IMR-90 (cell line): Measurements from ENCODE around the gene SETD2. TPM values are rescaled to one million over a fixed set of nuclear protein-coding genes. Genes with fewer than 3 reads are reported as not detected.

Experiments
- ATAC-seq: fragments of 200-7000 bp; cut with Tn5 transposase; 2 replicates; pipeline ENCODE4 v1.9.1; 2020; ENCODE audit warnings: low read depth, mild to moderate bottlenecking, moderate library complexity
- BruUV-seq: library from RNA; stranded (reverse); fragments of 400-500 nt; replicated peaks from 2 replicates; lab custom pipeline; 2021; lab: Mats Ljungman, UMichigan
- CTCF ChIA-PET: fragments of 300-600 bp; formaldehyde crosslinking; extraction: SDS; loops from one replicate; lab custom pipeline; 2021; ENCODE audit warnings: antibody characterized with exemption; lab: Yijun Ruan, JAX
- POLR2A ChIA-PET: fragments of 300-600 bp; sonication (Branson Sonifier 250); formaldehyde crosslinking; loops from one replicate; lab custom pipeline; 2022; ENCODE audit warnings: antibody characterized with exemption; ENCODE audit not compliant: unreplicated experiment; lab: Charles Lee
- DNase-seq: peaks from one replicate; pipeline ENCODE4 v3.0.0; 2013
- H2AFZ ChIP-seq: replicated peaks from 2 replicates; pipeline ENCODE3; 2013; ENCODE audit warnings: low read length, mild to moderate bottlenecking; ENCODE audit not compliant: poor library complexity
- H2AK5ac ChIP-seq: 2 replicates; pipeline ENCODE4 v1.6.1; 2013; ENCODE audit warnings: low read depth, low read length, inconsistent platforms
- H2AK9ac ChIP-seq: replicated peaks from 2 replicates; pipeline ENCODE3; 2013; ENCODE audit warnings: mild to moderate bottlenecking, low read depth, low read length, moderate library complexity; ENCODE audit not compliant: poor library complexity
- H2BK120ac ChIP-seq: 2 replicates; pipeline ENCODE4 v1.6.1; 2013; ENCODE audit warnings: low read depth, low read length, inconsistent platforms
- H2BK15ac ChIP-seq: 3 replicates; pipeline ENCODE4 v1.6.1; 2013; ENCODE audit warnings: low read depth, low read length, inconsistent platforms
- H2BK20ac ChIP-seq: 2 replicates; pipeline ENCODE4 v1.6.1; 2013; ENCODE audit warnings: low read depth, mild to moderate bottlenecking, inconsistent platforms, low read length, moderate library complexity
- H2BK5ac ChIP-seq: 2 replicates; pipeline ENCODE4 v1.6.1; 2013; ENCODE audit warnings: mild to moderate bottlenecking, low read depth, low read length, inconsistent platforms; ENCODE audit not compliant: poor library complexity, severe bottlenecking
- H3K14ac ChIP-seq: replicated peaks from 2 replicates; pipeline ENCODE4 v1.6.1; 2013; ENCODE audit warnings: low read depth, low read length, inconsistent platforms
- H3K18ac ChIP-seq: 2 replicates; pipeline ENCODE4 v1.6.1; 2013; ENCODE audit warnings: low read depth, low read length, control low read depth
- H3K23ac ChIP-seq: 2 replicates; pipeline ENCODE4 v1.6.1; 2013; ENCODE audit warnings: low read depth, low read length, inconsistent platforms
- H3K27ac ChIP-seq: 2 replicates; pipeline ENCODE4 v1.5.1; 2013; ENCODE audit warnings: mild to moderate bottlenecking, control low read depth, low read length; ENCODE audit not compliant: insufficient read depth
- H3K27me3 ChIP-seq: 2 replicates; pipeline ENCODE4 v1.6.1; 2013; ENCODE audit warnings: low read length; ENCODE audit not compliant: control insufficient read depth, insufficient read depth
- H3K36me3 ChIP-seq: 2 replicates; pipeline ENCODE4 v1.6.1; 2013; ENCODE audit warnings: low read length, mixed read lengths; ENCODE audit not compliant: control insufficient read depth, insufficient read depth
- H3K4ac ChIP-seq: 2 replicates; pipeline ENCODE4 v1.6.1; 2013; ENCODE audit warnings: low read depth, low read length, inconsistent platforms
- H3K4me1 ChIP-seq: 2 replicates; pipeline ENCODE4 v1.6.1; 2013; ENCODE audit warnings: low read length, mixed read lengths; ENCODE audit not compliant: control insufficient read depth, insufficient read depth
- H3K4me2 ChIP-seq: 2 replicates; pipeline ENCODE4 v1.6.1; 2013; ENCODE audit warnings: low read depth, mild to moderate bottlenecking, control low read depth, low read length, moderate library complexity
- H3K4me3 ChIP-seq: 2 replicates; pipeline ENCODE4 v1.5.1; 2013; ENCODE audit warnings: low read depth, mild to moderate bottlenecking, control low read depth, low read length, moderate library complexity; ENCODE audit not compliant: insufficient read depth
- H3K56ac ChIP-seq: 2 replicates; pipeline ENCODE4 v1.6.1; 2013; ENCODE audit warnings: low read length, inconsistent platforms; ENCODE audit not compliant: insufficient read depth; ENCODE audit errors: extremely low read depth
- H3K79me1 ChIP-seq, 2 experiments: 2 replicates each; pipeline ENCODE4 v1.6.1; 2013; ENCODE audit warnings: low read length in 2 of 2, inconsistent platforms in 1 of 2, low read depth in 1 of 2
- H3K9ac ChIP-seq: 2 replicates; pipeline ENCODE4 v1.6.1; 2013; ENCODE audit warnings: low read depth, low read length, control low read depth
- H3K9me1 ChIP-seq: 2 replicates; pipeline ENCODE4 v1.6.1; 2013; ENCODE audit warnings: low read length, inconsistent platforms; ENCODE audit not compliant: insufficient read depth
- H3K9me3 ChIP-seq: 2 replicates; pipeline ENCODE4 v1.6.1; 2013; ENCODE audit warnings: low read length; ENCODE audit not compliant: control insufficient read depth, insufficient read depth
- H4K20me1 ChIP-seq: 2 replicates; pipeline ENCODE4 v1.6.1; 2013; ENCODE audit warnings: low read length, inconsistent platforms; ENCODE audit not compliant: insufficient read depth
- H4K5ac ChIP-seq: 2 replicates; pipeline ENCODE4 v1.6.1; 2013; ENCODE audit warnings: mild to moderate bottlenecking, low read depth, low read length, control low read depth
- H4K8ac ChIP-seq, 2 experiments: 2 replicates each; pipeline ENCODE4 v1.6.1; 2013; ENCODE audit warnings: low read depth in 2 of 2, low read length in 2 of 2, control low read depth in 1 of 2, inconsistent platforms in 1 of 2
- H4K91ac ChIP-seq: 2 replicates; pipeline ENCODE4 v1.6.1; 2013; ENCODE audit warnings: low read depth, low read length, inconsistent platforms; ENCODE audit not compliant: insufficient read depth
- MAFK ChIP-seq: IDR thresholded peaks from 2 replicates; pipeline ENCODE4 v1.6.1; 2012; ENCODE audit warnings: low read depth, low read length, improper control_type of control experiment
- MAZ ChIP-seq: IDR thresholded peaks from 2 replicates; pipeline ENCODE4 v1.6.1; 2012; ENCODE audit warnings: low read depth, mild to moderate bottlenecking, low read length, improper control_type of control experiment, moderate library complexity, borderline replicate concordance
- RAD21 ChIP-seq: IDR thresholded peaks from 2 replicates; pipeline ENCODE4 v1.6.1; 2012; ENCODE audit warnings: low read length, improper control_type of control experiment
- RFX5 ChIP-seq: IDR thresholded peaks from 2 replicates; pipeline ENCODE4 v1.8.0; 2012; ENCODE audit warnings: low read depth, mild to moderate bottlenecking, low read length, moderate library complexity
- WGBS, 2 experiments: methylation state at CpG; one replicate each; pipeline versions ENCODE4 v1.1.5 to v1.1.7; 2013; ENCODE audit warnings: missing lambda C conversion rate in 2 of 2; ENCODE audit not compliant: insufficient read length in 1 of 2; ENCODE audit errors: extremely low coverage in 2 of 2; 5-methylcytosine and 5-hydroxymethylcytosine counted together
- dilution Hi-C: fragments of 300-500 bp; cut with HindIII; formaldehyde crosslinking; loops from one replicate; pipeline ENCODE4 v1.14.3; 2018; ENCODE audit warnings: low sequenced_read_pairs; ENCODE audit not compliant: unreplicated experiment
- in situ Hi-C: fragments of 300-500 bp; cut with MboI; formaldehyde crosslinking; loops from 3 replicates; pipeline ENCODE4 v1.14.3; 2019; ENCODE audit warnings: low sequenced_read_pairs, inconsistent platforms, mixed read lengths
- intact Hi-C: fragments of 100-400 bp; cut with micrococcal nuclease; formaldehyde crosslinking; loops from 2 replicates; pipeline ENCODE4 v1.10.0; 2022
- polyA plus RNA-seq, 3 experiments: library from polyadenylated mRNA; depleted of rRNA; stranded (reverse); fragments of >200 nt; gene quantifications; 2 replicates each; pipeline ENCODE4 v1.2.3, GENCODE V29; 2012; ENCODE audit warnings: low replicate concordance in 1 of 3
- total RNA-seq: library from RNA; depleted of rRNA; stranded (reverse); fragments of >200 nt; gene quantifications from 2 replicates; pipeline ENCODE4 v1.2.3, GENCODE V29; 2012

Gene SETD2
- total and polyA plus RNA-seq, 2 of the 4 experiments (the other 2 are of a cell fraction): 18.3 to 20.1 TPM

DNA sequence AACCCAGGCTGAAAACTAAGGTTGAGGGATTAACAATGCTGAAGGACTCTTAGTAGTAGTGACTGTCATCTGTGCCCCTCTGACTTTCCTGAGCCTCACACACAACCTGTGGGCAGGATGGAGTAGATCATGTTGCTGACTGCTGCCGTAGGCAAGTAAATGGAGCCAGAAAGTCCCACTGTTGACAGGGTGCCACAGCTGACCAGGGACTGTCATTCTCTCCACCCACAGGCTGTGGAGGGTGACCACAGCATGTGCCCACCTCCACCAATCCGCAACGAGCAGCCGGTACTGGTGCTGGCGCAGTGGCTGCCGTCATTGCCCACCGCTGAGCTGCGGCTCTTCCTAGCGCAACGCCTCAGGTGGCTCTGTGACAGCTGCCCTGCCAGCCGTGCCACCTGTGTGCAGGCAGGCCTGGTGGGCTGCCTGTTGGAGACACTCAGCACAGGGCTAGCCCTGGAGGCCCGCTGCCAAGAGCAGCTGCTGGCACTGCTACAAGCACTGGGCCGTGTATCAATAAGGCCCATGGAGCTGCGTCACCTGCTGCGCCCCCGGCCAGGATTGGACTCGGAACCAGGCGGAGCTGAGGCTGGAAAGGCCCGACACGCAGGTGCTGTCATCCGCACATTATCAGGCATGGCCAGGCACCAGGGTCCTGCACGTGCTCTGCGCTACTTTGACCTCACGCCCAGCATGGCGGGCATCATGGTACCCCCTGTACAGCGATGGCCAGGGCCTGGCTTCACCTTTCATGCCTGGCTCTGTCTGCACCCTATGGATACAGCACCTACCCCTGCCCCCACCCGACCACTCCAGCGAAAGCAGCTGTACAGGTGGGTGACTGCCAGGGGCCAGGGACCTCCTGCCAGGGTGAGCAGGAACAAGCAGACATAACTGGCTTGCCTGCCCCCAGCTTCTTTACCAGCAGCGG is 168.8 kb downstream of the SETD2 start (continued):
- TF ChIP-seq RAD21: no peak

DNA sequence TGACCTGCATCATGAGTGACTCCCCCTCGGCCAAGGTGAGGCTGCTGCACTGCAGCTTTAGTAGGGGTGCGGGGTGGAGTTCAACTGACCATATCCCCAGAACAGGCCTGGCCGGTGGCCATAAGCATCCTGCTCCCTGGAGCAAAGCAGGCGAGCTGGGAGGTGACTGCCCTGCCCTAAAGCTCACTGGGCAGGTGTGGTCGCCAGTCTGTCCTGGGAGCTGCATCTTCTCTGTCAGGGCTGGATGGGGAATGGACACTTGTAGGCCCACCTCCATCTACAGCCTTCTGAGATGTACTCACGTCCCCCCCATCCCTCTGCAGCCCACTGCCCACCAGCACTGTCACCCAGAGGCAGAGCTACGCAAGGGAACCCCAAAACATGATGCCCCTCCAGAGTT is 169.9 kb downstream of the SETD2 start:
- TF ChIP-seq MAFK (no peak), MAZ (no peak), RAD21 (no peak), RFX5 (no peak)
- no peak overlapping the region for H2BK15ac ChIP-seq
- no peak overlapping the region for H2AK5ac ChIP-seq
- no peak overlapping the region for H2BK120ac ChIP-seq
- in situ Hi-C loops: no loop called here
- no peak overlapping the region for H2BK20ac ChIP-seq
- no peak overlapping the region for H2AK9ac ChIP-seq
- H3K9ac ChIP-seq: no peak overlapping the region
- no peak overlapping the region for H3K4me3 ChIP-seq
- H3K36me3 ChIP-seq: no peaks in the 10 kb centered on the region; the same call in 1 of the 2 replicates
- no peak overlapping the region for H3K27ac ChIP-seq
- H4K91ac ChIP-seq: no peak overlapping the region
- no peak overlapping the region for H3K56ac ChIP-seq
- no peaks in the 10 kb centered on the region for H3K27me3 ChIP-seq
- no peak overlapping the region for H2AFZ ChIP-seq
- H4K8ac ChIP-seq: no peak overlapping the region
- no peaks in the 10 kb centered on the region for H3K79me1 ChIP-seq
- H2BK5ac ChIP-seq: no peak overlapping the region
- ATAC-seq (no peak), DNase-seq (no peak)
- 0 out of 2 replicates have a peak, but pooled peaks cover 2% of the 10 kb centered on the region for H3K4me1 ChIP-seq
- WGBS, 2 experiments: 81% methylated on average over 3 of the region's 7 CpGs; no CpG with 5 or more reads in 1 of the 2 experiments
- dilution Hi-C loops: no loop called here
- no peak overlapping the region for H4K5ac ChIP-seq
- no peaks in the 10 kb centered on the region for H3K9me3 ChIP-seq
- H4K20me1 ChIP-seq: no peaks in the 10 kb centered on the region
- H3K4ac ChIP-seq: no peak overlapping the region
- H3K14ac ChIP-seq: no peak overlapping the region
- intact Hi-C loops: no loop called here
- no peaks in the 10 kb centered on the region for H3K9me1 ChIP-seq
- BruUV-seq: no TSS peak
- POLR2A ChIA-PET: no interaction called here
- H3K18ac ChIP-seq: no peak overlapping the region
- CTCF ChIA-PET: no interaction called here
- no peak overlapping the region for H3K23ac ChIP-seq
- H3K4me2 ChIP-seq: no peak overlapping the region
